Effector memory CD4-positive, alpha-beta T cell (primary cell): ENCODE results near the gene SFXN4.

ENCODE experiments used
- DNase-seq, 3 donors: peaks; one replicate each; pipeline ENCODE4 v3.0.0-alpha.2; 2020
- H3K27ac ChIP-seq: 2 replicates; pipeline ENCODE4 v1.7.0; 2013; ENCODE audit warnings: mild to moderate bottlenecking, low read length, moderate library complexity; ENCODE audit not compliant: insufficient read depth, poor library complexity, severe bottlenecking
- H3K27me3 ChIP-seq: replicated peaks from 2 replicates; pipeline ENCODE4 v1.7.0; 2013; ENCODE audit warnings: mild to moderate bottlenecking, low read length; ENCODE audit not compliant: insufficient read depth, control insufficient read depth, poor library complexity, severe bottlenecking
- H3K36me3 ChIP-seq: 2 replicates; pipeline ENCODE4 v1.7.0; 2013; ENCODE audit warnings: mild to moderate bottlenecking, low read length, moderate library complexity; ENCODE audit not compliant: control insufficient read depth, insufficient read depth
- H3K4me1 ChIP-seq: 2 replicates; pipeline ENCODE4 v1.7.0; 2013; ENCODE audit warnings: low read length, mild to moderate bottlenecking; ENCODE audit not compliant: control insufficient read depth, insufficient read depth, poor library complexity, severe bottlenecking
- H3K4me3 ChIP-seq: 2 replicates; pipeline ENCODE4 v1.7.0; 2013; ENCODE audit warnings: low read length, low read depth, mild to moderate bottlenecking; ENCODE audit not compliant: insufficient read depth, poor library complexity, severe bottlenecking
- H3K9me3 ChIP-seq: 2 replicates; pipeline ENCODE4 v1.7.0; 2013; ENCODE audit warnings: mild to moderate bottlenecking, low read length, moderate library complexity; ENCODE audit not compliant: control insufficient read depth

SFXN4 gene

GRCh38 chr10:119207366-119207666, 41.8 kb upstream of the SFXN4 start, which contains the start of gene GRK5:
TSS of gene GRK5 (plus strand) at chr10:119207571. CDS start at chr10:119207918, 347 bp downstream.
- Histone ChIP-seq H3K27ac (peak within 1 kb of the TSS; percentile 85), H3K4me1 (peaks cover 17% of the 10 kb centered on the region), H3K9me3 (no peaks in the 10 kb centered on the region), H3K36me3 (no peaks in the 10 kb centered on the region), H3K27me3 (no peaks in the 10 kb centered on the region), H3K4me3 (peak within 1 kb of the TSS; percentile 95)
- peak; percentile 94 to 95 (median 94) for DNase-seq

- H3K27ac ChIP-seq = peak overlapping the region; percentile 85
- no peaks in the 10 kb centered on the region for H3K27me3 ChIP-seq
- no peaks in the 10 kb centered on the region for H3K36me3 ChIP-seq
- peak; percentile 25 to 52 (median 47) for DNase-seq
- peaks cover 14% of the 10 kb centered on the region for H3K4me1 ChIP-seq
- H3K4me3 ChIP-seq = peak overlapping the region; percentile 75
- H3K9me3 ChIP-seq = no peaks in the 10 kb centered on the region
Observed at GRCh38 chr10:119206603-119207365, 41.3 kb upstream of the SFXN4 start.

GRCh38 chr10:119205894-119206602, 40.5 kb upstream of the SFXN4 start:
- Histone ChIP-seq H3K27ac (peak overlapping the region; percentile 85), H3K4me1 (peaks cover 14% of the 10 kb centered on the region), H3K9me3 (no peaks in the 10 kb centered on the region), H3K36me3 (no peaks in the 10 kb centered on the region), H3K27me3 (no peaks in the 10 kb centered on the region), H3K4me3 (peak overlapping the region; percentile 75)
- DNase-seq = peak; percentile 15 to 43 (median 23)

- Histone ChIP-seq H3K36me3 (no peaks in the 10 kb centered on the region), H3K4me1 (peaks cover 9% of the 10 kb centered on the region), H3K9me3 (no peaks in the 10 kb centered on the region), H3K27me3 (no peaks in the 10 kb centered on the region), H3K27ac (no peak overlapping the region), H3K4me3 (no peak overlapping the region)
- DNase-seq = no peak
Observed at GRCh38 chr10:119203006-119203405, 37.5 kb upstream of the SFXN4 start.

GRCh38 chr10:119201233-119201632, 35.7 kb upstream of the SFXN4 start:
- Histone ChIP-seq H3K9me3 (no peaks in the 10 kb centered on the region), H3K36me3 (no peaks in the 10 kb centered on the region), H3K27me3 (no peaks in the 10 kb centered on the region), H3K27ac (no peak overlapping the region), H3K4me1 (peaks cover 6% of the 10 kb centered on the region), H3K4me3 (no peak overlapping the region)
- no peak for DNase-seq

GRCh38 chr10:119199231-119199992, 33.9 kb upstream of the SFXN4 start:
- no peak overlapping the region for H3K4me3 ChIP-seq

GRCh38 chr10:119198438-119198837, 32.9 kb upstream of the SFXN4 start:
- no peaks in the 10 kb centered on the region for H3K9me3 ChIP-seq
- H3K27ac ChIP-seq = no peak overlapping the region
- H3K27me3 ChIP-seq = no peaks in the 10 kb centered on the region
- no peaks in the 10 kb centered on the region for H3K36me3 ChIP-seq
- H3K4me3 ChIP-seq = no peak overlapping the region
- no peak for DNase-seq
- H3K4me1 ChIP-seq = no peaks in the 10 kb centered on the region

More at GRCh38 chr10:119199231-119199992, 33.9 kb upstream of the SFXN4 start:
- peak in 1 of 3 donors; percentile 13 for DNase-seq
- no peaks in the 10 kb centered on the region for H3K27me3 ChIP-seq
- no peaks in the 10 kb centered on the region for H3K36me3 ChIP-seq
- no peak overlapping the region for H3K27ac ChIP-seq
- H3K9me3 ChIP-seq = no peaks in the 10 kb centered on the region
- H3K4me1 ChIP-seq = no peaks in the 10 kb centered on the region

GRCh38 chr10:119197921-119198320, 32.4 kb upstream of the SFXN4 start:
- Histone ChIP-seq H3K9me3 (no peaks in the 10 kb centered on the region), H3K27ac (no peak overlapping the region), H3K36me3 (no peaks in the 10 kb centered on the region), H3K4me3 (no peak overlapping the region), H3K4me1 (no peaks in the 10 kb centered on the region), H3K27me3 (no peaks in the 10 kb centered on the region)
- DNase-seq = no peak

GRCh38 chr10:119191881-119192280, 26.4 kb upstream of the SFXN4 start:
- no peak overlapping the region for H3K27ac ChIP-seq

More at GRCh38 chr10:119191881-119192280, 26.4 kb upstream of the SFXN4 start:
- no peaks in the 10 kb centered on the region for H3K9me3 ChIP-seq
- no peaks in the 10 kb centered on the region for H3K36me3 ChIP-seq
- no peak overlapping the region for H3K4me3 ChIP-seq
- no peaks in the 10 kb centered on the region for H3K27me3 ChIP-seq
- H3K4me1 ChIP-seq = peaks cover 6% of the 10 kb centered on the region
- DNase-seq = no peak
